GM18870 (cell line): ENCODE measurements around the gene SFN.
"Not testable (repeated sequence)": the region's sequence is repeated elsewhere in the genome, so short reads cannot be mapped to it uniquely, and the experiment has no call there.

ENCODE experiments used
- ATAC-seq: cut with Tn5 transposase; IDR thresholded peaks from one replicate; pipeline ENCODE4 v1.9.1; 2021; ENCODE audit warnings: moderate library complexity; ENCODE audit not compliant: unreplicated experiment

SFN gene

GRCh38 chr1:26862781-26863684 is at the start of gene SFN:
SFN (plus strand) TSS chr1:26863149; CDS start chr1:26863213, 64 bp downstream.
- ATAC-seq: no peak

DNA sequence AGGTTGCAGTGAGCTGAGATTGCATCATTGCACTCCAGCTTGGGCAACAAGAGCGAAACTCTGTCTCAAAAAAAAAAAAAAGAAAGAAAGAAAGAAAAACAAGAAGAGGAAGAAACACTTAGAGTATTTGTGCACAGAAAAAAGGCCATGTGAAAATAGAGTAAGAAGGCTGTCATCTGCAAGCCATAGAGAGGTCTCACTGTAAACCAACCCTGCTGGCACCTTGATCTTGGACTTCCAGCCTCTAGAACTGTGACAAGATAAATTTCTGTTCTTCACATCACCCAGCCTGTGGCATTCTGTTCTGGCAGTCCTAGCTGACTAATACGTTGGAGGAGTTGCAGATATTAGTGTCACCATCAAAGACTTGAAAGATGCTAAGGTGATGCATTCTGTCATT is 48.6 kb upstream of the SFN start:
- no peak for ATAC-seq

DNA sequence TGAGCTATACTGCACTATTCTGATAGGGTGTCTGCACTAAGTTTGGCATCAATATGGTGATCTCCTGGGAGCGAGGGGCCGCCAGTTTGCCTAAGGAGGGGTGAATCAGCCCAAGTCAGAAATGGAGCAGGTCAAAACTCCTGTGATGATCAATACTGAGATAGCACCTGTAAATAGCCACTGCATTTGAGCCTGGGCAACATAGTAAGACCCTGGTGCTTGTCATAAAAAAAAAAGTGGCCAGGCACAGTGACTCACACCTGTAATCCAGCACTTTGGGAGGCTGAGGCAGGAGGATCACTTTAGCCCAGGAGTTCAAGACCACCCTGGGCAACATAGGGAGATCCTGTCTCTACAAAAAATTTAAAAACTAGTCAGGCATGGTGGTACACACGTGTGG is 48.1 kb upstream of the SFN start:
- no peak for ATAC-seq

GRCh38 chr1:26820784-26821269 is 42.1 kb upstream of the SFN start:
- no peak for ATAC-seq

DNA sequence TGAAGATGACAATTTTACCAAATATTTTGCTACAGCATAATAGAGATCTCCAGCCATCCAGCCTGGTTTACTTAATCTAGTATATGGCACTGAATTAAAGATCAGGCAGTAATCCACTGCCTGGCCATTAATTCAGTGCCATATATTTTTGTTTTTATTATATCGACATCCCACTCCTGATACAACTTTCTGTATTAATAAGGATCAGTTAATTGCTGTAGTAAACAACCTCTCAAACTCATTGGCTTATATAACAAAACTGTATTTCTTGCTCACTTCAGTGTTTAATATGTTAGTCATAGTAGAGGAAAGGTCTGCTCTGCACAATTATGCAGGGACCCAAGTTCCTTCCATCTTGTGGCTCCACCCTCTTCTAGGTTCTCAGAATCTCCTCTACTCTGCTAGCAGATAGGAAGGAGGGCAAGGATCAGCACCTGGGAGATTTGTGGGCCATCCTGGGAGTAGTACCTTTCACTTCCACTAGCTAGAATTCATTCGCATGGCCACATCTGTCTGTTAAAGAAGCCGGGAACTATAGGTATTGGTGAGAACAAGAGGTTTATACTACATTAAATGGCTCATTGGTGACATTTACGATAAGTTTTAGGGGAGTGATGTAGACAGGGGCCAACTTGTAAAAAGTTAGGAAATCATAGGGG is 40.1 kb upstream of the SFN start:
- ATAC-seq: no peak

- ATAC-seq: no peak
Measured at GRCh38 chr1:26824731-26825130, 38.2 kb upstream of the SFN start.

DNA sequence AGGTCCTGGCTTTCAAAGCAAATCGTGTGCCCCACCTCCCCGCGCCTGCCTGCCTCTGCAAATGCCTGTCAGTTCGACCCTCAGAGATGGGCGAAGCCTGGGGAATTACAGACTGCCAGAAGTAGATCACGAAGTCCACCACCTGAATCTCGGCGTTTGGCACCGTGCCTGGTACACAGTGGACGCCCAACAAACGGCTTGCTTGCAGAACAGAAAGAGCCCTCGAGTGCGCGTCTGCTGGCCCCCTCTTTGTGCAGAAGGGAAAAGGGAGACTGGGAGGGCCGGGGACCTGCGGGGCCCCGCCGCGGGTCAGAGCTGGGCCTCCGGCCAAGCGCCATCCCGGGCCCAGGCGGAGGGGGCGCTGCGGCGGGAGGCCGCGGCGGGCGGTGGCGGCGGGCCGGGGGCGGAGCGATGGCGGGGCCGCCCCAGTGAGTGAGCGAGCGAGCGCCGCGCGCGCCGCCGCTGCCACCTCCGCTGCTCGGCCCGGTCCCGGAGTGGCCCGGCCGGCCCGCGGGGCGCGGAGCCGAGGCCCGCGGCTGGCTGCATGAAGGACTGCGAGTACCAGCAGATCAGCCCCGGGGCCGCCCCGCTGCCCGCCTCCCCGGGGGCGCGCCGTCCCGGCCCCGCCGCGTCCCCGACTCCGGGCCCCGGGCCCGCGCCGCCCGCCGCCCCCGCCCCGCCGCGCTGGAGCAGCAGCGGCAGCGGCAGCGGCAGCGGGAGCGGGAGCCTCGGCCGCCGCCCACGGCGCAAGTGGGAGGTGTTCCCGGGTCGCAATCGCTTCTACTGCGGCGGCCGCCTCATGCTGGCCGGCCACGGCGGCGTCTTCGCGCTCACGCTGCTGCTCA is 36.5 kb upstream of the SFN start, which contains the start of gene ZDHHC18:
TSS of gene ZDHHC18 (plus strand) at position 428 of the 845 bp plus-strand sequence. CDS start at position 545, 117 bp downstream.
- ATAC-seq: no peak

DNA sequence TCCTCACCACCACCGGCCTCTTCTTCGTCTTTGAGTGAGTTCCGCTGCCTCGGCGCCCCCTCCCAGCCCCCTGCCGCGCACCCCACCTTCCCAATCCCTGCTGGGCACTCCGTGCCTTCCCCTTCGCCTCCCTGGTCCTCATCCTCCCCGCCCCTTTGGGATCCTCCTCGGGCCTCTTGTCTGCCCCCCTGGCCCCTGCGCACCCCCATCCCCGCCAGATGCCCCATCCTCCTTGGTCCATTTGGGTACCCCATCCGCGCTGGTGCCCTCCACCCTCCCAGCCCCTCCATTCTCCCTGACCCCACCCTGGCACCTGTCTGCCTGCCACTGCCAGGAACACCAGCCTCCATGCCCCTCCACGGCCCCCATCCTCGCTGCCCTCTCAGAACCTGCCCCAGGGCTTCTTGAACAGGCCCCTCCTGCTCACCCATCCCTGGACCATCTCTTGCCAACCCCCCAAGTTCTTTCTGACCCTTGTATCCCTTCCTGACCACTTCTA is 35.8 kb upstream of the SFN start:
- ATAC-seq: no peak

DNA sequence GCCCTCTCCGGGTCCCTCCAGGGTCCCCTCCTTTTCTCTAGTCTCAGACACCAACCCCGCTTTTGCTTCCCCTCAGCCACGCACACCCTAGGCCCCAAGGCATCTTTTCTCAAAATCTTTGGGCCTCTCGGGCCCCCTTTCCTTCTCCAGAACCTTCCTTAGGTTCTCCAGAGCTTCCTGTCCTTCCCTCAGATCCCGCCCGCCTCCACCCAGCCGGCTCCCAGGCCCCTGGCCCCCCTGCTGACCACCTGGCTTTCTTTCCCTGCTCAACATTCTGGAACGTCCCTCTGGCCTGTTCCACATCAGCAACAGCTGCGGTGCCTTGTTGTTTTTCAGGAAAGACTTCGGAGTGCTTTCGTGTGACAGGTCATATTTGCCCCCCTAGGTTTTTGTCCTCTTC is 35.3 kb upstream of the SFN start:
- ATAC-seq: no peak

DNA sequence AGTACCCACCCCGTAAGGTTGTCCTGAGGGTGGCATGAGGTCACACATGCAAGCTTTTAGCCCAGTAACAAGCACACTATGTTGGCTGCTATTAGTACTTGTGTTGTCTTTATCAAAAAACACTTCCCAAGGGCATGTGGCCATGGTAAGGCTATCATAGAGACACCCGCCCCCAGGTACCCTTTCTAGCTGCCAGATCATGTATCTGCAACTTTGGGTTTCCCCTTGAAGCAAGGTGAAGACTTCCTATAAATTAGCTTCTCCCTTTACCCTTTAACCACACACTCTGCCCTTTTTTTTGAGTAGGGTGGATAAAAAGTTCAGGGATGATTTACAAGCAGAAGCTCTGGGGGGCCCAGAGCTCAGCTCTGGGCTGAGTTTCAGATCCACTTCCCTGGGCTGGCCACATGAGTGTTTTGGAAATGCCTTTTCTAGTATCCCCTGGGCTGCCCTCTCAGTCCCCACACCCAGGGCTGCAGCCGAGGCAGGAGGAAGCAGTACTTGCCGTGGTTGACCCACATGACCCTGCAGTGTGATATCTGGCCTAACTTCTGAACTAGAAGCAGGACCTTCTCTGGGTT is 34.4 kb upstream of the SFN start:
- ATAC-seq: no peak

DNA sequence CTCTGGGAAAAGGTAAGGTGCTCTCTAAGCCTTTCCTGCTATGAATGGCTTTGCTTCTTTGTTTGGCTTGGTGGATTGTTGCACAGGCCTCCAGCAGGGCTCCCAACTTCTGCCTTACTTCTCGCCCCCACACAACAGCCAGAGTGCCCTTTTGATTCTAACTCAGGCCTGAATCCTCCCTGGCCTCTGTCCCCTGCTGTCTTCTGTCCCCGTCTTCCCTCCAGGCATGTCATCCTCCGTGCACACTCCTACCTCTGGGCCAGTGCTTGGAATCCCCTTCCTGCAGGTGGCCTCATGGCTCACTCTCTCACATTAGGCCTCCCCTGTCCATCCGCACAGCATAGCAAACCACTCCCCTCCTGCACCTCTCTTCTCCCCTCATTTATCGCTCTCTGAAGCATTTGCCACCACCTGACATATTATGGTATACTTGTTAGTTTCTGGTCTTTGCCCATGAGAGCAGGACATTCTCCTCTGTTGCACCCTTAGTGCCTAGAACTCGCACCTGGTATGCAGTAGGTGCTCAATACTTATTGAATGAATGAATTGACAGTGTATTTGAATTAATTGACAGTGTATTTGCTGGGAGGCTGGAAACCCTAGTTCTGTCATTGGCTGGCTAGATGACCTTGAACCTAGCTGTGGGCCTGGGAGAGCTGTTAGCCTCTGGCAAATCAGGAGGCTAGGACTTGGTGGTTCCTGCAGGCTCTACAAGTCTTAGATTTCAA is 33.6 kb upstream of the SFN start:
- ATAC-seq: no peak

DNA sequence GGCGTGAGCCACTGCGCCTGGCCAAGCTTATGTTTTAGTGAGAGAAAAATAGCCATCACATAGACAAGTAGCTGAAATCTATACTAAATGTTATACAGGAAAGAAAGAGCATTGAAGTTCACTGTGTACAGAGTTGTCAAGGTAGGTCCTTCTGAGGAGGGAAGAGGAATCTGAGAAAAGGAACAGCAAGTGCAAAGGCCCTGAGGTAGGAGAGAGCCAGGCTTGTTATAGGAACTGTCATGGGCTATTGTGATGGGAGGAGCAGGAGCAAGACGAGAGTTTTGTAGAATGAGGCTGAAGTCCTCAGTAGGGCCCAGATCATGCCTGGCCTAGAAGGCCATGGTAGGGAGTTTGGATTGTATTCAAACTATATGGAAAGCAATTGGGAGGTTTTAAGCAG is 31.9 kb upstream of the SFN start:
- no peak for ATAC-seq

DNA sequence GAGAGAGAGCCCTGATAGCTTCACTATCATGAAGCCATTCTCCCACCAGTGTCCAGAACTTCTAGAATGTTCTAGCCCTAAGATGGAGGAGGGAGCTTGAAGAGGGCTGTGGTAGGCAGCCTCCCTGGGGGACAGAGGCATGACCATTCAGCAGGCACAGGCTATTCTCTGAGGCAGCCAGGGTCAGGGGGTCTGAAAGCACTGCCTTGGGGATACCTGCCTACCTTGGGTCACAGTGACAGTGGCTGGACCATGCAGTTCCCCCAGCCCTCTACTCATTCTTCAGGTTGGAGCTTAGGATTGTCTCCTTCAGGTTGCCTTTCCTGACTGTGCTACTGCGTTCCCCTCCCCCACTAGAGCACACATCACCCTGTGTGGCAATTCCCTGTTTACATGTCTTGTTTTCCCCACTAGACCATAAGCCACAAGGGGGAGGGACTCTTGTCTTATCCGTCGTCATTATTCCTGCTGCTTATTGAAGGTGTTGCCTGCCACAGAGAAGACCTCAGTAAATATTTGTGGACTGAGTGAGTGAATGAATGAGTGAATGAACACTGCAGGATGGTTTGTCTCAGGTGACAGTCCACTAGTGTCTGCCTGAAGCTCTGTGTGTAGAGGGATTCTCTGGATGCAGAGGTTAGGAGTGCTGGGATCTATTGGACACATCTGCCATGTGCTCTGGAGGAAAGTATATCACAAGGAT is 31.3 kb upstream of the SFN start:
- no peak for ATAC-seq

DNA sequence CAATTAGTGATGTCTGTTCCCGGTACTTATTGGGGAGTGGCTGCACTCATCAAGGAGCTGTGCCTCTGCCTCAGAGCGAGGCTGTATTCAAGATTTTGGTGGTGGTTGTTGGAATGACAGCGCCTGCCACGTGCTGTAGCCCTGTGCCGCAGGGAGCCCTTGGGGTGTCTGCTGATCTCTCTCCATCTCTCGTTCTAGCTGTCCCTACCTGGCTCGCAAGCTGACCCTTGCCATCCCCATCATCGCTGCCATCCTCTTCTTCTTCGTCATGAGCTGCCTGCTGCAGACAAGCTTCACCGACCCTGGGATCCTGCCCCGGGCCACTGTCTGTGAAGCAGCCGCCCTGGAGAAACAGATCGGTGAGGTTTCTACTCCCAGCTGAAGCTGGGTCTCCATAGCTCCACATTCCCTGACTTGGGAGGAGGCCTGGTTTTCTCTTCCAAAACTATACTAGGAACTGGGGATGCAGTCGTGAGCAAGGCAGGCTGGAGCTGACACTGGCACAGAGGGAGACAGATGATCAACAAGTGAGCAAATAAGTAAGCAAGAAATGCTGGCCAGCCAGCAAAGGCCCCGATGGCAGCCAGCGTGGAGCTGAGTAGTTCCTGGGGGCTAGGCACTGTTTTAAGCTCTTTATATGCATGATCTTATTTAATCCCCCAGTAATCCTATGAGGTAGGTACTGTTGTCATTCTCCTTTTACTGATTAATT is 30.5 kb upstream of the SFN start:
- ATAC-seq: no peak

DNA sequence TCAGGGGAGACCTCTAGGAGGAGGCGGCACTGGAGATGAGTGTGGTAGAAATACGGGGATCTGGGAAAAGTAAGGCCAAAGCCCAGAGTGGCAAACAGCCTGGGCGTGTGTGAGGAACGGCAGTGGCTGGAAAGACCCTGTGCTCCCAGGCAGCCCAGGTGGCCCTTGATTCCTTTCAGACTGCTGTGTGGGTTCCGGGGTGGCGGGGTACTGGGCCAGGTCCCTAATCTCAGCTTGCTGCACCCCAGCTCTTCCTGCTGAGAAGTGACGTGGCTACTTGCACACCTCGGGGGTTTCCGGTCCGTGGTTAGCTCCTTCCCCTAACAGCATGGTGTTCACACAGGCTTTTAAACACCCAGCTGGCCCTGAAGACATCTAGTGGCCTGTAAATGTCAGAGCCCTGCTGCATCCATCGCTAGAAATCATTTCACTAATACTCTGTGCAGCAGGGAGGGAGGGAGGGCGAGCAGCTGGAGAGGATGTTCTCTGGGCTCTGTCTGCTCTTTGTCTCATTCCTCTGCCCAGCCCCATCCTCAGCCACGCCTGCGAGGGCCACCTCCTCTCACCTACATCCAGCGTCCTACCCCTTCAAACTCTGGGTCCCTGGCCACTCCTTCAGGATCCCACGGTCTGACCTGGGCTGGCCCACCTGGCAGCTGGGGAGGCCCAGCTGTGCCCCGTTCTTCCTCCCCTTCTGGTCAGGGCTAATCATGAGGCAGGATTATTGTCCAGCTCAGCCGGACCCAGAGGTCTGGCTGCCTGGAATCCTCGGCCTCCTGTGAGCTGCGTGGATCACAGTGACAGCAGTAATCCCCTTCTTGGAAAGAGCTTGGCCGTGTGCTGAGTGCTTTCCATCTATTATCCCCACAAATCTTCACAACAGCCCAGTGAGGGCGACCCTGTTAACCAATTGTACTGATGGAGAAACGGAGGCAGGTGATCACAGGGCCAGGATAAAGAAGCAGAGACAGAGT is 29.2 kb upstream of the SFN start:
- peak; percentile 66 for ATAC-seq

GRCh38 chr1:26837665-26838064 is 25.3 kb upstream of the SFN start:
- not testable (repeated sequence) for ATAC-seq
